Activated naive CD8-positive, alpha-beta T cell treated with anti-CD3 and anti-CD28 coated beads, Interleukin-2, amount 50 U/mL, for 24 hours (primary cell): ENCODE results near the gene JPT1.

Experiments
- ATAC-seq: fragments of 150-1000 bp; cut with Tn5 transposase; one replicate; pipeline ENCODE4 v1.10.0; 2021
- DNase-seq: peaks from one replicate; pipeline ENCODE4 v3.0.0; 2021
- H3K27ac Mint-ChIP-seq: one replicate; pipeline ENCODE4 v1.8.0; 2021; ENCODE audit warnings: mild to moderate bottlenecking, mixed read lengths
- H3K27me3 Mint-ChIP-seq: one replicate; pipeline ENCODE4 v1.8.0; 2021; ENCODE audit warnings: mixed read lengths
- H3K36me3 Mint-ChIP-seq: one replicate; pipeline ENCODE4 v1.8.0; 2021; ENCODE audit warnings: low read depth, mixed read lengths
- H3K4me1 Mint-ChIP-seq: one replicate; pipeline ENCODE4 v1.8.0; 2021; ENCODE audit warnings: mixed read lengths
- H3K4me3 Mint-ChIP-seq: one replicate; pipeline ENCODE4 v1.8.0; 2021; ENCODE audit warnings: mild to moderate bottlenecking, moderate library complexity, mixed read lengths
- H3K9me3 Mint-ChIP-seq: one replicate; pipeline ENCODE4 v1.8.0; 2021; ENCODE audit warnings: mixed read lengths

Gene JPT1, protein sequence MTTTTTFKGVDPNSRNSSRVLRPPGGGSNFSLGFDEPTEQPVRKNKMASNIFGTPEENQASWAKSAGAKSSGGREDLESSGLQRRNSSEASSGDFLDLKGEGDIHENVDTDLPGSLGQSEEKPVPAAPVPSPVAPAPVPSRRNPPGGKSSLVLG

DNA sequence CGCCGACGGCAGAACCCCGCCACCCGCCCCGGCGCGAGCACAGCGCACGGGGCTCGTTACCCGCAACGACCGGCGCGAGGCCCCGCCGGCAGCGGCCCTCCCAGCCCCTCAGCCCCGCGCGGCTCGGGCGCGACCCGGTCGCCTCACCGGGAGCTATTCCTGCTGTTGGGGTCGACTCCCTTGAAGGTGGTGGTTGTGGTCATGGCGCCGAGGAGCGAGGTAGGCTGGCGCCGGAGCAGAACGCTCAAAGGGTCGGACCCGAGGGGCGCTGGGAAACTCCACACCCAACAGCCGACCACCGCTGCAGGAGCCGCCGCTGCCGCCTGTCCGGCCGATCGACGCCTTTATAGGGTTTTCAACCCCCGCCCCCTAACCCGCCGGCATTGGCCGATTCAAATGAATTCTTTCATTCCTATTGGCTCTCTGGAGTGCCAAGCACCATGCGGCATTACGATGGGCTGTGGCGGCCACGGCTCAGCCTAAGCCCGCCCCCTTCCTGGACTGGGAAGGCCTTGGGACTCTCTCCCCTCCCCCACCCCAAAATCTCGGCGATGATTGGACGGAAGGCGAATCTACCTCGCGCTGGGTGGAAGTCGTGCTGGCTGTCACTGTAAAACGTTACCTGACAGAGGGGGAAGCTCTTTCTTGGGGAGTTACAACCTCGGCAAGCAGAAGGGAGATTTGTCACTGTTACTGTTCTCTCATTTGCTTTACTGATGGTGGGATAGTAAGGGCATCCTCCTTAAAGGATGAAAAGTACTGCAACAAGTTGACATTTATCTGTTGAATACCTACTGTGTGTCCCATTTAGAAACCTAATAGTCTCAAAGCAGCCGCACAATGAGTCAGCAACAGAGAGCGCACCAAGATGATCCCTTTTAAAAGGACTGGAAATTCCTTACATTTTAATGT, at the start of gene JPT1:
TSS of gene JPT1 (minus strand) at position 318 of the 912 bp plus-strand sequence. CDS start at position 203, 115 bp downstream.
- Mint-ChIP-seq H3K4me1 (peaks cover 32% of the 10 kb centered on the region), H3K27ac (peak within 1 kb of the TSS; percentile 89), H3K9me3 (no peaks in the 10 kb centered on the region), H3K27me3 (peaks cover 2% of the 10 kb centered on the region), H3K4me3 (peak within 1 kb of the TSS; percentile 93), H3K36me3 (peaks cover 11% of the 10 kb centered on the region)
- ATAC-seq: peak; percentile 98
- DNase-seq: peak; percentile 97

GRCh38 chr17:75199886-75200618, 45.7 kb upstream of the JPT1 start:
- Mint-ChIP-seq H3K36me3 (no peaks in the 10 kb centered on the region), H3K9me3 (no peaks in the 10 kb centered on the region), H3K4me1 (peaks cover 8% of the 10 kb centered on the region), H3K4me3 (no peak overlapping the region), H3K27me3 (no peaks in the 10 kb centered on the region), H3K27ac (no peak overlapping the region)
- ATAC-seq: no peak
- no peak for DNase-seq

DNA sequence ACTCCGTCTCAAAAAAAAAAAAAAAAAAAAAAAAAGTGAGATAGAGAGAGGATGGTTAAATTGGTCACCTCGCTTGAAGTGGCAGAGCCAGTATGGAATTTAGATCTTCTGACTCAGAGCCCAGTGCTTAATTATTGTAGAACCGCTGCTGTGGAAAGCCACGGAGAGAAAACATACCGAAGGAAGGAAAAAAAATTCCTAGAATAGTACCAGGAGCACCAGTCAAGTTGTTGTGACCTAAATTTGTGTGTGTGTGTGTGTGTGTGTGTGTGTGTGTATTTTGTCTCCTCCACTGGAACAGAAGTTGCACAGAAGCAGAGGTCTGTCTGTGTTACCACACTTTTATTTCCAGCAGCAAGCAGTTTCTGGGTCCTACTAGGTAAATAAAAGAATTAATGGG, 40.6 kb upstream of the JPT1 start:
- ATAC-seq (no peak), DNase-seq (no peak)
- H3K27ac Mint-ChIP-seq: no peak overlapping the region
- no peaks in the 10 kb centered on the region for H3K36me3 Mint-ChIP-seq
- H3K4me1 Mint-ChIP-seq: no peaks in the 10 kb centered on the region
- H3K27me3 Mint-ChIP-seq: no peaks in the 10 kb centered on the region
- no peak overlapping the region for H3K4me3 Mint-ChIP-seq
- H3K9me3 Mint-ChIP-seq: no peaks in the 10 kb centered on the region

GRCh38 chr17:75191584-75191983, 37.3 kb upstream of the JPT1 start:
- Mint-ChIP-seq H3K4me3 (no peak overlapping the region), H3K9me3 (no peaks in the 10 kb centered on the region), H3K36me3 (no peaks in the 10 kb centered on the region), H3K4me1 (peaks cover 7% of the 10 kb centered on the region), H3K27ac (no peak overlapping the region), H3K27me3 (no peaks in the 10 kb centered on the region)
- DNase-seq (no peak), ATAC-seq (no peak)

DNA sequence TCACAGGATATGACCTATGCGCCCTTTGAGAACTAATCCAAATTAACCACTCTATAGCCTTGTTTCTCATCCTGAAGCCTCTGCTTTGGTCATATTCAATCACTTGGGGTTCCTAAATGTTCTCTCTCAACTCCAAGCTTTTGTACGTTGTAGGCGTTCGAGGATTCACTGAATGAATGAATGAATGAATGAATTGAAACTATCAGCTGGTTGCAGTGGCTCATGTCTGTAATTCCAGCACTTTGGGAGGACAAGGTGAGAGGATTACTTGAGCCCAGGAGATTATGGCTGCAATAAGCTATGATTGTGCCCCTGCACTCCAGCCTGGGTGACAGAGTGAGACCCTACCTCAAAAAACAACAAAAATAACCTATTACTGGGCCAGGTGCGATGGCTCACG, 34.3 kb upstream of the JPT1 start:
- Mint-ChIP-seq H3K4me1 (peaks cover 17% of the 10 kb centered on the region), H3K36me3 (no peaks in the 10 kb centered on the region), H3K27me3 (no peaks in the 10 kb centered on the region), H3K27ac (no peak overlapping the region), H3K9me3 (no peaks in the 10 kb centered on the region), H3K4me3 (no peak overlapping the region)
- DNase-seq (no peak), ATAC-seq (no peak)

- H3K9me3 Mint-ChIP-seq: no peaks in the 10 kb centered on the region
- peaks cover 40% of the 10 kb centered on the region for H3K4me1 Mint-ChIP-seq
- peak overlapping the region; percentile 89 for H3K4me3 Mint-ChIP-seq
- peak overlapping the region; percentile 93 for H3K27ac Mint-ChIP-seq
- DNase-seq (no peak), ATAC-seq (no peak)
- H3K27me3 Mint-ChIP-seq: no peaks in the 10 kb centered on the region
- H3K36me3 Mint-ChIP-seq: peaks cover 21% of the 10 kb centered on the region
Measured at GRCh38 chr17:75183999-75184884, 29.9 kb upstream of the JPT1 start.

DNA sequence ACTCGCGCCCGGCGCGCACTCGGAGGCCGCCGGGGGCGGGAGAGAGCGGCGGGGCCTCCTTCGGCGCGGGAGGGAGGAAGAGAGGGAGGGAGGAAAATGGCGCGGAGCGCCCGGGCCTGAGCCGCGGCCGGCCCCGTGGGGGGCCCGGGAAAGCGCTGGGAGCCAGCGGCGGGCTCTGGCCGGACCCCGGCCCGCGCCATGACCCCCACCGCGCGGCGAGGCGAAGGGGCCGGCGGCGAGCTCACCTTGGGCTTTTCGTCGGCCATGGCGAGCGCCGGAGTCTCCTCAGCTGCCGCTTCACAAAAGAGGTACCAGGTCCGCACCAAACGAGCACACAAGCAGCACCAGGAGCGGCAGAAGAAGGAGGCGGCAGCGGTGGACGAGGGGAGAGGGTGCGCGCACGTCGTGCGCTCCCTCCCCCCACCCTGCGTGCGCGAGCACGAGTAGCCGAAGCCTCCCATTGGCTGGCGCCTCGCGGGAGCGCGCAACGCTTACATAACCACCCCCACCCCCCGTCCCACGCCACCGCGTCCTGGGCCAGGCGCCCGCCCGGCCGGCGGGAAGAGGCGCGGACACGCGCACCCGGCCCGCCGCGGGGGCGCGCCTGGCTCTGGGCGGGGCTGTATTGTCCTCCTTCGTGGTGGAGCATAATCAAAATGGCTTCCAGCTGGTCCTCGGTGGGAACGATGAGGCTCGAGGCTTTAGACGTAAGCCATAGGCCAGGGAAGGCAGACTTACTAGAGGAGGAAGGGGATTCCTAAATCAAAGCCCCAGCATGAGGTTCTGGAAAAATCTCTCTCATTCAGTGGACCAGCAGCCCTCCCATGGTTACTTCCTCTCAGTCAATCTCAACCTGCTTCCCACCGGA, 28.5 kb upstream of the JPT1 start, which contains the start of gene SUMO2:
TSS of gene SUMO2 (minus strand) at position 391 of the 868 bp plus-strand sequence. CDS start at position 266, 125 bp downstream.
- Mint-ChIP-seq H3K4me3 (peak within 1 kb of the TSS; percentile 89), H3K27me3 (no peaks in the 10 kb centered on the region), H3K36me3 (peaks cover 29% of the 10 kb centered on the region), H3K9me3 (no peaks in the 10 kb centered on the region), H3K27ac (peak within 1 kb of the TSS; percentile 93), H3K4me1 (peaks cover 46% of the 10 kb centered on the region)
- DNase-seq: peak; percentile 97
- peak; percentile 82 for ATAC-seq

DNA sequence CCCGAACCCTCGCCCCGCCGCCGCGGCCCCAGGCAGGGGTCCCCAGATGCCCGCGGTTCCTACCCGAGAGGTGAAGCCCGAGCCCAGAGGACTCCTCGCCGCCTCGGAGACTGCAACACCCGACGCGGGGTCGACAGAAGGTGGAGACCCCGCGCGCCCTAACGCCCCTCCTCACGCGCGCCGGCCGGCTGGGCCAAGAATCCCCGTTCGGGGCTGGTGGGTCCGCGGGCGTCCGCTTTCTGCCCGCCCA, 27.9 kb upstream of the JPT1 start:
- Mint-ChIP-seq H3K27ac (peak overlapping the region; percentile 66), H3K9me3 (no peaks in the 10 kb centered on the region), H3K27me3 (no peaks in the 10 kb centered on the region), H3K4me1 (peaks cover 46% of the 10 kb centered on the region), H3K4me3 (peak overlapping the region; percentile 89), H3K36me3 (peaks cover 31% of the 10 kb centered on the region)
- DNase-seq: no peak
- no peak for ATAC-seq

- peak overlapping the region; percentile 66 for H3K27ac Mint-ChIP-seq
- no peaks in the 10 kb centered on the region for H3K9me3 Mint-ChIP-seq
- DNase-seq: peak; percentile 55
- peak; percentile 10 for ATAC-seq
- H3K4me3 Mint-ChIP-seq: peak overlapping the region; percentile 89
- no peaks in the 10 kb centered on the region for H3K27me3 Mint-ChIP-seq
- H3K4me1 Mint-ChIP-seq: peaks cover 47% of the 10 kb centered on the region
- H3K36me3 Mint-ChIP-seq: peaks cover 32% of the 10 kb centered on the region
Measured at GRCh38 chr17:75181608-75182318, 27.5 kb upstream of the JPT1 start.

GRCh38 chr17:75181110-75181509, 26.8 kb upstream of the JPT1 start:
- DNase-seq: no peak
- peaks cover 38% of the 10 kb centered on the region for H3K36me3 Mint-ChIP-seq
- H3K27ac Mint-ChIP-seq: peak overlapping the region; percentile 66
- peaks cover 50% of the 10 kb centered on the region for H3K4me1 Mint-ChIP-seq
- no peak for ATAC-seq
- H3K9me3 Mint-ChIP-seq: no peaks in the 10 kb centered on the region
- peak overlapping the region; percentile 89 for H3K4me3 Mint-ChIP-seq
- H3K27me3 Mint-ChIP-seq: no peaks in the 10 kb centered on the region

- Mint-ChIP-seq H3K27me3 (no peaks in the 10 kb centered on the region), H3K4me1 (peaks cover 47% of the 10 kb centered on the region), H3K9me3 (no peaks in the 10 kb centered on the region), H3K4me3 (no peak overlapping the region), H3K27ac (no peak overlapping the region), H3K36me3 (peaks cover 62% of the 10 kb centered on the region)
- DNase-seq (no peak), ATAC-seq (no peak)
Measured at GRCh38 chr17:75178453-75178852, 24.1 kb upstream of the JPT1 start.

DNA sequence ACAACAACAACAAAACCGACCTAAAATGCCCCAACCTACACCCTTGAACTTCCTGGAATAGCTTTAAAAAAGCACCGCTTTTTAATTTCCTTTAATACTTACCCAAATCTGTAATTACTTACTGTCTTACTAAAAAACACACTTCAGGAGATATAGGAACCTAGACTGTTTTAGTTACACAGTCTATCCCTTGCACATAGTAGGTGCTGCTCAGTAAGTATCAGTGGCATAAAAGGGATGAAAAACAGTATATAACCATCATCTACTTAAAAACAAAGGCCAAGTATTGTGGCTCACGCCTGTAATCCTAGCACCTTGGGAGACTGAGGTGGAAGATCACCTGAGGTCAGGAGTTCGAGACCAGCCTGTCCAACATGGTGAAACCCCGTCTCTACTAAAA, 22.3 kb upstream of the JPT1 start:
- Mint-ChIP-seq H3K27me3 (no peaks in the 10 kb centered on the region), H3K9me3 (no peaks in the 10 kb centered on the region), H3K4me1 (peaks cover 52% of the 10 kb centered on the region), H3K36me3 (peaks cover 72% of the 10 kb centered on the region), H3K27ac (peak overlapping the region; percentile 62), H3K4me3 (no peak overlapping the region)
- DNase-seq: no peak
- no peak for ATAC-seq

DNA sequence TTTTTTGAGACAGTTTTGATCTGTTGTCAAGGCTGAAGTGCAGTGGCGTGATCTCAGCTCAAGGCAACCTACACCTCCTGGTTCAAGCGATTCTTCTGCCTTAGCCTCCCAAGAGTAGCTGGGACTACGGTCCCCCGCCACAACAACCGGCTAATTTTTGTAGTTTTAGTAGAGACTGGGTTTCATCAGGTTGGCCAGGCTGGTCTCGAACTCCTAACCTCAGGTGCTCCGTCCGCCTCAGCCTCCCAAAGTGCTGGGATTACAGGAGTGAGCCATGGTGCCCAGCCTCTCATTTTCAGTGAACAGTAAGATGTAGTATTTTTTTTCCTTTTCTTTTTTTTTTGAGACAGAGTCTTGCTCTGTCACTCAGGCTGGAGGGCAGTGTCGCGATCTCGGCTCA, 20.7 kb upstream of the JPT1 start:
- ATAC-seq (no peak), DNase-seq (no peak)
- H3K27ac Mint-ChIP-seq: peak overlapping the region; percentile 39
- H3K27me3 Mint-ChIP-seq: no peaks in the 10 kb centered on the region
- no peak overlapping the region for H3K4me3 Mint-ChIP-seq
- H3K9me3 Mint-ChIP-seq: no peaks in the 10 kb centered on the region
- H3K36me3 Mint-ChIP-seq: peaks cover 63% of the 10 kb centered on the region
- H3K4me1 Mint-ChIP-seq: peaks cover 41% of the 10 kb centered on the region
